Body of pancreas (tissue), 4 donors: ENCODE measurements around the gene KDELR1. TPM values are rescaled to one million over a fixed set of nuclear protein-coding genes. Genes with fewer than 3 reads are reported as not detected.

Experiments
- ATAC-seq: fragments of 150-250 bp; one replicate; pipeline ENCODE4 v1.9.1; 2016
- DNase-seq, 4 donors: peaks; one replicate each; pipeline ENCODE4 v3.0.0-alpha.2; 2019
- H3K27ac ChIP-seq, 4 donors: fragments of 200-600 bp; sonication (generic); 1 replicate in 3 of 4; 2 replicates in 1 of 4; pipeline versions ENCODE4 v1.5.1 to v1.6.1; 2016 to 2019; ENCODE audit warnings: mild to moderate bottlenecking in 1 of 4, mixed read lengths in 1 of 4, moderate library complexity in 1 of 4
- H3K27me3 ChIP-seq, 2 donors: fragments of 200-600 bp; sonication (generic); one replicate each; pipeline ENCODE4 v1.6.0; 2016; ENCODE audit warnings: mild to moderate bottlenecking in 1 of 2
- H3K36me3 ChIP-seq, 2 donors: fragments of 200-600 bp; sonication (generic); replicated peaks in 1 of 2; 2 replicates each; pipeline ENCODE4 v1.5.1; 2016; ENCODE audit warnings: low read depth in 2 of 2; ENCODE audit not compliant: insufficient read depth in 1 of 2
- H3K4me1 ChIP-seq: fragments of 200-600 bp; sonication (generic); one replicate; pipeline ENCODE4 v1.6.0; 2016
- H3K4me3 ChIP-seq, 2 donors: fragments of 200-600 bp; sonication (generic); 1 replicate in 1 of 2; 2 replicates in 1 of 2; pipeline ENCODE4 v1.5.1; 2016 to 2019
- H3K9me3 ChIP-seq, 3 donors: fragments of 200-600 bp; sonication (generic); 1 replicate in 2 of 3; 2 replicates in 1 of 3; pipeline ENCODE4 v1.5.1; 2016
- POLR2A ChIP-seq, 3 donors: fragments of 450-650 bp; IDR thresholded peaks; one replicate each; pipeline ENCODE4 v1.6.1; 2016; ENCODE audit warnings: antibody characterized with exemption in 3 of 3, mild to moderate bottlenecking in 2 of 3
- WGBS, 2 donors: methylation state at CpG; one replicate each; pipeline ENCODE4 v1.1.5; 2017; 5-methylcytosine and 5-hydroxymethylcytosine counted together
- intact Hi-C: fragments of 100-400 bp; cut with DNase I; formaldehyde crosslinking; loops from one replicate; pipeline ENCODE4 v1.15.1; 2023
- total RNA-seq, 2 donors: library from RNA; depleted of rRNA; stranded (reverse); fragments of >200 nt; gene quantifications; one replicate each; pipeline ENCODE4 v1.1.0, GENCODE V29; 2016
- TF ChIP-seq, protein P1 (sequence below), 7 experiments: fragments of 450-650 bp in 4 of 7; fragments of 200-600 bp in 3 of 7; sonication (generic) in 3 of 7; IDR thresholded peaks; one replicate each; pipeline ENCODE4 v1.5.1; 2016 to 2019; ENCODE audit warnings: antibody characterized with exemption in 7 of 7

The KDELR1 gene
- total RNA-seq, 2 donors from 2014 or later = 47.5 to 51.4 TPM

DNA sequence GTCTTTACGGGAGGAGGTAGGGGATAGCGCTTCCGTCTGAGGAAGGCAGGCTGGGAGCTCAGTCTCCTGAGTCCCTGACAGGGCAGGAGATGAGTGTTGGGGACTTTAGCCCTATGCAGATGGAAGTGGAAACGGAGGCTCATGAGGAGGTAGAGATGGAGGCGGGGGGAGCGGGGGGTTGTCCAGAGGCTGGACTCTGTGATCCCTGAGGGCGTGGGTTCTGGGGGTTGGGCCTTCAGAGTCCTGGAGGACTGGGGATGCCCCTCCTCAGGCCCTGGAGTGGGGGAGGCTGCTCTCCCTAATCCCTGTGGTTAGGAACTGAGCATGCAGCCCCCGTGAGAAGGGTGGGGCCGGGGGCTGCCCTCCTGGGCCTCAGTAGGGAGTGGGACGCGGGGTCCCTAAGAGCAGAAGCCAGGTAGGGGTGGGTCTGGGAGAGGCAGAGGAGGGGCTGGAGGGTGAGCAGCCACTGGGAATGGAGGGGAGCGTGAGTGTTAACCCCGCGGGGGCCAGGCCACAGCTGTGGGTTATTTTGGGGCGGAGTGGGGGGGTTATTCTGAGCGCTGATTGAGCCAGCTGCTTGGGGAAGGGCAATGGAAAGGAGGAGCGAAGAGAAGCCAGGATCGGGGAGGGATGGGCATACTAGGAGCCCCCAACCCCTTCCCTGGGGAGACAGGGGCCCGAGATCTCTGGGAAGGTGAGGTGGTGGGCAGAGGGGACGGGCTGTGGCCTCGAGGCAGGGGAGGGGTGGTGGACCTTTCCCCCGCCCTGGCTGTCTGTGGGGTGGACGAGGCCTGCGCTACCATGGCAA, 4.9 kb upstream of the KDELR1 start:
- H3K9me3 ChIP-seq = no peaks in the 10 kb centered on the region
- H3K36me3 ChIP-seq = no peaks in the 10 kb centered on the region
- ATAC-seq (no peak), DNase-seq (no peak)
- peaks cover 0 to 42% of the 10 kb centered on the region in 2 donors for H3K27me3 ChIP-seq
- TF ChIP-seq, protein P1, sequence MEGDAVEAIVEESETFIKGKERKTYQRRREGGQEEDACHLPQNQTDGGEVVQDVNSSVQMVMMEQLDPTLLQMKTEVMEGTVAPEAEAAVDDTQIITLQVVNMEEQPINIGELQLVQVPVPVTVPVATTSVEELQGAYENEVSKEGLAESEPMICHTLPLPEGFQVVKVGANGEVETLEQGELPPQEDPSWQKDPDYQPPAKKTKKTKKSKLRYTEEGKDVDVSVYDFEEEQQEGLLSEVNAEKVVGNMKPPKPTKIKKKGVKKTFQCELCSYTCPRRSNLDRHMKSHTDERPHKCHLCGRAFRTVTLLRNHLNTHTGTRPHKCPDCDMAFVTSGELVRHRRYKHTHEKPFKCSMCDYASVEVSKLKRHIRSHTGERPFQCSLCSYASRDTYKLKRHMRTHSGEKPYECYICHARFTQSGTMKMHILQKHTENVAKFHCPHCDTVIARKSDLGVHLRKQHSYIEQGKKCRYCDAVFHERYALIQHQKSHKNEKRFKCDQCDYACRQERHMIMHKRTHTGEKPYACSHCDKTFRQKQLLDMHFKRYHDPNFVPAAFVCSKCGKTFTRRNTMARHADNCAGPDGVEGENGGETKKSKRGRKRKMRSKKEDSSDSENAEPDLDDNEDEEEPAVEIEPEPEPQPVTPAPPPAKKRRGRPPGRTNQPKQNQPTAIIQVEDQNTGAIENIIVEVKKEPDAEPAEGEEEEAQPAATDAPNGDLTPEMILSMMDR (IDR thresholded peaks at IDR 0.05) = no peak
- no peak for TF ChIP-seq POLR2A (IDR thresholded peaks at IDR 0.05)
- H3K27ac ChIP-seq = no peak overlapping the region
- peaks cover 23% of the 10 kb centered on the region for H3K4me1 ChIP-seq
- 52 to 53% methylated on average over 22 to 24 of the region's 24 CpGs for WGBS, 2 donors
- no peak overlapping the region for H3K4me3 ChIP-seq
- intact Hi-C loops = no loop called here

DNA sequence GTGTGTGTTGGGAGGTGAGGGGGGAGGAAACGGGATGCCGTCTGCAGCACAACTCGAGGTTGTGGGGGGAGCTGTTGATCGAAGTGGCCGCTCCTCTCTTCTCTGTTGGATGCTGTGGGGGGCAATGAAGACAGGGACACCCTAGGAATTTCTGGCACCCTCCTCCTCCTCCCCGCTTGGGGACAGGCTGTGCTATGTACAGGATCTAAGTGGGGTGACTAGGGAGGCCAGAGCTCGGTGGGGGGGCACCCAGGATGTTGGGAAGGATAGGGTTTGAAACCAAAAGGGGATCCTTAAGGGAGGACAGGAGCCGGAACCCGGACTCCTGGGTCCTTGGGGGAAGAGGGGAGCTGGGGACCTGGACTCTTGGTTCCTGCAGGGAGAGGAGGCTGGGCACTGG, 4.1 kb upstream of the KDELR1 start:
- TF ChIP-seq, protein P1 (IDR thresholded peaks at IDR 0.05) = no peak
- no peak for TF ChIP-seq POLR2A (IDR thresholded peaks at IDR 0.05)
- no peak overlapping the region for H3K27ac ChIP-seq
- no peak overlapping the region for H3K4me3 ChIP-seq
- peaks cover 23% of the 10 kb centered on the region for H3K4me1 ChIP-seq
- WGBS, 2 donors = 23 to 25% methylated on average over 9 of the region's 9 CpGs
- no peaks in the 10 kb centered on the region for H3K36me3 ChIP-seq
- intact Hi-C loops = no loop called here
- ATAC-seq (no peak), DNase-seq (no peak)
- peaks cover 0 to 42% of the 10 kb centered on the region in 2 donors for H3K27me3 ChIP-seq
- no peaks in the 10 kb centered on the region for H3K9me3 ChIP-seq

DNA sequence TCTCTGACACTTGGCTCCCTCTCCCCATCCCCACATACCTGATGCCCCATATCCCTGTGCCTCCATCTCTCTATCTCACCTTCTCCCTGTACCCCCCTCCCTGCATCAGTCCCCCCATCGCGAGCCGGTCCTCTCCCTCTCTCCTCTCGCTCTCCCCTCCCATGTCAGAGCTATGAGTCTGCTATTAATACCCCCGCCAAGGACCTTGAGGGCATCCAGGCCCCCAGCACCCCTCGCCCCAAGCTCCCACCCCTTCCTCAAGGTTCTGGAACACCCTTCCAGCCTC, 3.8 kb upstream of the KDELR1 start:
- Histone ChIP-seq H3K4me1 (peaks cover 26% of the 10 kb centered on the region), H3K27me3 (peaks cover 0 to 42% of the 10 kb centered on the region in 2 donors), H3K4me3 (no peak overlapping the region), H3K27ac (no peak overlapping the region), H3K36me3 (no peaks in the 10 kb centered on the region), H3K9me3 (no peaks in the 10 kb centered on the region)
- ATAC-seq = no peak
- intact Hi-C loops = no loop called here
- 8 to 14% methylated on average over 6 of the region's 6 CpGs for WGBS, 2 donors
- DNase-seq = no peak
- TF ChIP-seq POLR2A (IDR thresholded peaks at IDR 0.05) = no peak
- TF ChIP-seq, protein P1 (IDR thresholded peaks at IDR 0.05) = no peak

DNA sequence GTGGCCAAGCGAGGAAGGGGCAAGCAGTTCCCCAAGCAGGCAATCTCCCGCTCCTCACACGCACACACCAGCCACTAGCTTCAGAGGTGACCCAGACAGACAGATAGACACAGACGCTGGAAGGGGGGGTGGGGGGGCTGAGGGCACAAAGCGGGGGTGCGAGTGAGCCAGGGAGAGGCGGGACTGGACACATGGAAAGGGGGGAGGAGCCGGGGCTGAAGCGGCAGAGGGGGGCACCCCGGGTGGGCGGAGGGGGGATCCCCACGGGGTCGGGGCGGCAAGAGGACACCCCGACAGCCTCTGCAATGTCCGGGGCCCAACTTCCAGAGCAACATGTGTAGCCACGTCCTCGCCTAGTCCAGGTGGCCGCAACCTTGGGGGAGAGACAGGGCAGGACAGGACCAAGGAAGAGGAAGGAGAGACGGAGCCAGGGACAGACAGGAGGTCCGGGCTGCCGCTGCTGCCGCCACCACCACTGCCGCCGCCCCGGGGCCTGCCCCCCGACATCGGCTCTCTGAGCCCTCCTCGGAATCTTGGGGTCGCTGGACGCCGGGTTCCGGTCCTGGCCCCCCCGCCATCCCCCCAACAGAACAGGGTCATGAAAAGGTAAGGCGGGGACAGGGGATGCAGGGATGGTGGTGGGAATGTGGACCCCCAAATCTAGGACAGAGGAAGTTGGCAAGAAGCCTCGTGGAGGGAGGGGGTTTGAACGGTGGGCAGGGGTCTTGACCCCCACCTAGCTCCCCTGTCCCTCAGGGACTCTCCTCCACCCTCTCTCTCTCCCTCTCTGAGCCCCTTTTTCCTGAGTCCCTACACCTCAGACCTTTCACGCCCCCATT, 3.2 kb upstream of the KDELR1 start:
- TF ChIP-seq, protein P1 (IDR thresholded peaks at IDR 0.05) = no peak
- TF ChIP-seq POLR2A (IDR thresholded peaks at IDR 0.05) = no peak
- Histone ChIP-seq H3K9me3 (no peaks in the 10 kb centered on the region), H3K27me3 (peaks cover 0 to 42% of the 10 kb centered on the region in 2 donors), H3K36me3 (no peaks in the 10 kb centered on the region), H3K27ac (no peak overlapping the region), H3K4me3 (no peak overlapping the region), H3K4me1 (peaks cover 29% of the 10 kb centered on the region)
- 3 to 6% methylated on average over 29 to 35 of the region's 38 CpGs for WGBS, 2 donors
- DNase-seq = no peak
- no peak for ATAC-seq
- intact Hi-C loops = no loop called here
